Hippocampal formation (tissue), 2 donors: ENCODE results near the gene UBL5.
"Not testable (repeated sequence)": the region's sequence is repeated elsewhere in the genome, so short reads cannot be mapped to it uniquely, and the experiment has no call there.

Experiments used
- DNase-seq, 2 donors: peaks; one replicate each; lab custom pipeline; 2025; lab: John Stamatoyannopoulos, UW

Gene UBL5

DNA sequence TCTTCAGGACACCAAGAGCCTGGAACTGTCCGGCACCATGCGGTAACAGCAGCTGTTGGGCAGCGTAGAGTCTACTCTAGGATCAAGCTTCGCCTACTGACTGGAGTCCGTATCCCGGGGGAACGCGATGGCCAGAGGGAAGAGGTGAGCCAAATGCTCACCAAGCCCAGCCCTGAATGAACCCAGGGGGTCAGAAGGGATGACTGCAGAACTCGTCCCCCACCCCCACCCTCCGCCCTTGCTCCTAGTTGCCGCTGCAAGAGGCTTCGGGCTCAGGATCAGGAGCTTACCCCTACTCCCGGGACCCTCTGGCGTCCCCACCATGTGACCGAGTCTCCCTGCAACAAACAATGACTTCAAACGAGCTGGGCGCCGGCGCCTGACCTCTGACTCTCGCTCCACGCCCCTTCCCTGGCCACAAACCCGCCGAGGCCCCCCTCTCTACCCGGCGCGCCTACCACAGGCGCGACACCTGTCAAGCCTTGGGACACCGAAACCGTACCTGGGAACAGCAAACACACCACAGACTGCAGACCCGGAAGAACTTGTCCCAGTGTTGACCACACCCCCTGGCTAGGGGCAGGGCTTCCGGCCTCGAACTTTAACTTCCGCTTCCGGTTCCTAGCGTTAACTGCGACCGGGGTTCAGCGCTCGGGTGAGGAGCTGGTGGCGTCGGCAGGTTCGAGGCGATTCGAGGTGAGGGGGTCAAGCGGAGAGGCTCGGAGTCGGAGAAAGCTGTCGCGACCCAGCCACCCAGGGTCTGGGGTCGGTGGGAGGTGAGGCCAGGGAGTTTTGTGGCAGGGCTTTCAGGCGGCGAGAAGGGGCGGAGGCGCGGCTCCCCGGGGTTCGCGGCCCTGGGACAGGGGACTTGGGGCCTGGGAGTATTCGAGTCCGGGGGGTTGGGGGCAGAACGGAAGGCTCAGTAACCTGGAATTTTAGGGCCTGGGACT lies at the start of gene UBL5:
TSS of gene UBL5 (plus strand) at position 630 of the 950 bp plus-strand sequence. CDS start 420 bp downstream, outside the sequence.
- peak; percentile 86 to 91 for DNase-seq

DNA sequence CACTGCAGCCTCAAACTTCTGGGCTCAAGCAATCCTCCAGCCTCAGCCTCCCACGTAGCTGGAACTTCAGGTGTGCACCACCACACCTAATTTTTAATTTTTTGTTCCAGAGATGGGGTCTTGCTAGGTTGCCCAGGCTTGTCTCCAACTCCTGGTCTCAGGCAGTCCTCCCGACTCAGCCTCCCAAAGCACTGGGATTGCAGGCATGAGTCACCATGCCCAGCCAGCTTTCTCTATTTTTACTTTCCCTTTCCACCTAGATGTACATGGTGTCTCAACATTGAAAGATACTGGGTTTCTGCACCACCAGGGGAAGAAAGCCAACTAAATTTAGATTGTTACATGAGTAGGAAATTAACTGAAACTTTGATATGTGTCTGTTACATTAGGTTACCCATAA lies 45.4 kb upstream of the UBL5 start:
- DNase-seq, result no peak

DNA sequence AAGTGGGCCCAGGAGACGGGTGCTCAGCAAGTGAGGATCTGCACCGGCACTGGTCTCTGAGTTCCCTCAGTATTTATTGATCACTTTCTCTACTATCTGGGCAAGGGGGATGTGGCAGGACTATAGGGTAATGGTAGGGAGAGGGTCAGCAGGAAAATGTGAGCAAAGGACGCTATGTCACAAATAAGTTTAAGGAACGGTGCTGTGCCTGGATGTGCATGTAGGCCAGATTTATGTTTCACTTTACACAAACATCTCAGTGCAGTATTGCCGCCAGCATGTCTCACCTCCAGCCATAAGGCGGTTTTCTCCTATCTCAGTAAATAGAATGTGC lies 43.6 kb upstream of the UBL5 start:
- DNase-seq, result not testable (repeated sequence)

DNA sequence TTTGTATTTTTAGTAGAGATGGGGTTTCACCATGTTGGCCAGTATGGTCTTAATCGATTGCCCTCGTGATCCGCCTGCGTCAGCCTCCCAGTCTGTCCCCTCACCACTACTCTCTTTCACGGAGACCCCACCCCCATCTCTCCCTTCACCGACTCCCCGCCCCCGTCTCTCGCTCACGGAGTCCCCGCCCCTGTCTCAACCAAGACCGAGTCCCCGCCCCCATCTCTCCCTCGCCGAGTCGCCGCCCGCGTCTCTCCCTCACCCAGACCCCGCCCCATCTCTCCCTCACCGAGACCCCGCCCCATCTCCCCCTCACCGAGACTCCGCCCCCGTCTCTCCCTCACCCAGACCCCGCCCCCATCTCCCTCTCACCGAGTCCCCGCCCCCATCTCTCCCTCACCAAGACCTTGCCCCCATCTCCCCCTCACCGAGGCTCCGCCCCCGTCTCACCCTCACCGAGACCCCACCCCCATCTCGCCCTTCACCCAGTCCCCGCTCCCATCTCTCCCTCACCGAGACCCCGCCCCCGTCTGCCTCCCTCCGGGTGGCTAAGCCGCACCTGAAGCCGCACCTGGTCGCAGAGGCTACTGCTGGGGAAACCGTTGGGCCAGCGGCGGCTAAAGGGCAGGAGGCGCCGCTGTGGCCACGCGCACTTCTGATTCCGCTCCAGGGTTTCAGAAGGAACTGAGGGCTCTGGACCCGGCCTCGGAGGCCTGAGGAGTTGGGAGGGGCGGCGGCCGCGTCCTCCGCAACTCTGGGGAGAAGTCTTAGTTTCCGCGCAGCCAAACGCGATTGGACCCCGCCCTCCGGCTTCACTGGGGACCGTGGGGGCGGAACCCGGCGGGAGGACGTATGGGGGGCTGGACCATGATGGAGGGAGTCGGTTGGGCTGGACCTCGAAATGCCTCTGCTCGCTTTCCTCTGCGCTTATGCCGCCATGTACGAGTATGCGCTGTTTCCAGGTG lies 42.1 kb upstream of the UBL5 start:
- peak; percentile 85 to 93 for DNase-seq

DNA sequence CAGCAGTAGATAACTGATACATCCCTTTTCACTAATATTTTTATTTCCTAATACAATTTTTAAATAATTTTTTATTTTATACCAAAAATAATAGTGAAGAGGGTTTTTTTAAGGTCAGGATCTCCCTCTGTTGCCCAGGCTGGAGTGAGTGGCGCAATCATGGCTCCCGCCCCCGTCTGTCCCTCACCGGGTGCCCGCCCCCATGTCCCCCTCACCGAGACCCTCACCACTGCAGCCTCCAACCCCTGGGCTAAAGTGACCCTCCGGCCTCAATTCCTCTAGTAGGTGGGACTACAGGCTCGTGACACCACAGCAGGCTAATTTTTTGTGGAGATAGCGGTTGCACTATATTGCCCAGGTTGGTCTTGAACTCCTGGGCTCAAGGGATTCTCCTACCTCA lies 41.4 kb upstream of the UBL5 start:
- DNase-seq, result no peak

DNA sequence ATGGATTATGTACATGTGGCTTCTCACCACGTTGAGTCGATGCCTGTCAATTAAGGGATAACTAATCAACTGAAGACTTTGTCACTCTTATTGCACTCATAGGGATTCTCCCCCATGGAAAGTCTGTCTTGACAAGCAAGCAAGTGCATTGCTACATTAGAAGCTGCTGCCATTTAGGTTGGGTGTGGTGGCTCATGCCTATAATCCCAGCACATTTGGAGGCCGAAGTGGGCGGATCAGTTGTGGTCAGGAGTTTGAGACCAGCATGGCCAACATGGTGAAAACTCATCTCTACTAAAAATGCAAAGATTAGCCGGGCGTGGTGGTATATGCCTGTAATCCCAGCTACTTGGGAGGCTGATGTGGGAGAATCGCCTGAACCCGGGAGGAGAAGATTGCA lies 40.9 kb upstream of the UBL5 start:
- no peak for DNase-seq

DNA sequence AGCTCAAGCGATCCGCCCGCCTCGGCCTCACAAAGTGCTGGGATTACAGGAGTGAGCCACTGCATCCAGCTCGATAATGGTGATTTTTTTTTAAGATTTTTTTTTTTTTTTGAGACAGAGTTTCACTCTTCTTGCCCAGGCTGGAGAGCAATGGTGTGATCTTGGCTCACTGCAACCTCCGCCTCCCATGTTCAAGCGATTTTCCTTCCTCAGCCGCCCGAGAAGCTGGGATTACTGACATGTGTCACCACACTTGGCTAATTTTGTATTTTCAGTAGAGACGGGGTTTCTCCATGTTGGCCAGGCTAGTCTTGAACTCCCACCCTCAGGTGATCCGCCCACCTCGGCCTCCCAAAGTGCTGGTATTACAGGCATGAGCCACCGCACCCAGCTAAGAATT lies 39.1 kb upstream of the UBL5 start:
- DNase-seq, result not testable (repeated sequence)

DNA sequence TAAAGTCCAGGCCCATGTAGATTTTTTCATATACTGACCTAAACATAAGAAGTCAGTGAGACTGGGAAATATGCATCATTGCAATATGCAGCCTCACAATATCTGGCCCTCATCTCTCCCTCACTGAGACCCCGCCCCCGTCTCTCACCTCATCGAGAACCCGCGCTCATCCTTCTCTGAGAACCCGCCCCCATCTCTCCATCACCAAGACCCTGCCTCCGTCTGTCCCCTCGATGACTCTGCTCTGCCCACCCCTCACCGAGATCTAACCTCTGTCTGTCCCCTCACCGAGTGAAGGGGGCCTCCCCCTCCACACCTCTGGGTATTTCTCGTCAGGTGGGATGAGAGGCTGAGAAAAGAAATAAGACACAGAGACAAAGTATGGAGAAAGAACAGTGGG lies 38.7 kb upstream of the UBL5 start:
- no peak for DNase-seq

DNA sequence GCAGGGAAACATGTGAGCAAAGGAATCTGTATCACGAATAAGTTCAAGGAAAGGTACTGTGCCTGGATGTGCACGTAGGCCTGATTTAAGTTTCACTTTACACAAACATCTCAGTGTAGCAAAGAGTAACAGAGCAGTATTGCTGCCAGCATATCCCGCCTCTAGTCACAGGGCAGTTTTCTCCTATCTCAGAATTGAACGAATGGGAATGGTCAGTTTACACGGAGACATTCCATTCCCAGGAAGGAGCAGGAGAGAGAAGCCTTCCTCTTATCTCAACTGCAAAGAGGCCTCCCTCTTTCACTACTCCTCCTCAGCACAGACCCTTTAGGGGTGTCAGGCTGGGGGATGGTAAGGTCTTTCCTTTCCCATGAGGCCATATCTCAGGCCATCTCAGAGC lies 38.1 kb upstream of the UBL5 start:
- DNase-seq, result not testable (repeated sequence)

DNA sequence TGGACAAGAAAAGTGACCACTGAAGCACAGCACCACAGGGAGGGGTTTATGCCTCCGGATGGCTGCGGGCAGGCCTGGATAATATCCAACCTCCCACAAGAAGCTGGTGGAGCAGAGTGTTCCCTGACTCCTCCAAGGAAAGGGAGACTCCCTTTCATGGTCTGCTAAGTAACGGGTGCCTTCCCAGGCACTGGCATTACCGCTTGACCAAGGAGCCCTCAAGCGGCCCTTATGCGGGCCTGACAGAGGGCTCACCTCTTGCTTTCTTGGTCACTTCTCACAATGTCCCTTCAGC lies 36.7 kb upstream of the UBL5 start:
- DNase-seq, result not testable (repeated sequence)

DNA sequence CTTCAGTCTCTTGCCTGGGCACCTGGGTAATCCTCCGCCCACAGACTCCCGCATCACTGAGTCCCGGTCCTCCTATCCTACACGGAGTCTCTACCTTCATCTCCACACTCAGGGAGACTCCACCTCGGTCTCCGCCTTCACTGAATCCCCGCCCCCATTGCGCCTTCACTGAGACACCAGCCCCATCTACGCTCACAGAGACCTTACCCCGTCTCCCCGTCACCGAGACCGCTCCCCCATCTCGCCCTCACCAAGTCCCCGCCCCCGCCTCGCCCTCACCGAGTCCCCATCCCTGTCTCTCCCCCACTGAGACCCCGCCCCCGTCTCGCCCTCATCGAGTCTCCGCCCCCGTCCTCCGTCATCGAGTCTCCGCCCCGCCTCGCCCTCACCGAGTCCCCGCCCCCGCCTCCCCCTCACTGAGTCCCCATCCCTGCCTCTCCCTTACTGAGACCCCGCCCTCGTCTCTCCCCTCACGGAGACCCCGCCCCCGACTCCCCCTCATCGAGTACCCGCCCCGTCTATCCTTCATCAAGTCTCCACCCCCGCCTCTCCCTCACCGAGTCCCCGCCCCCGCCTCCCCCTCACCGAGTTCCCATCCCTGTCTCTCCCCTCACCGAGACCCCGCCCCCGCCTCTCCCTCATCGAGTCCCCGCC lies 36.0 kb upstream of the UBL5 start:
- DNase-seq, result peak; percentile 92 to 98

DNA sequence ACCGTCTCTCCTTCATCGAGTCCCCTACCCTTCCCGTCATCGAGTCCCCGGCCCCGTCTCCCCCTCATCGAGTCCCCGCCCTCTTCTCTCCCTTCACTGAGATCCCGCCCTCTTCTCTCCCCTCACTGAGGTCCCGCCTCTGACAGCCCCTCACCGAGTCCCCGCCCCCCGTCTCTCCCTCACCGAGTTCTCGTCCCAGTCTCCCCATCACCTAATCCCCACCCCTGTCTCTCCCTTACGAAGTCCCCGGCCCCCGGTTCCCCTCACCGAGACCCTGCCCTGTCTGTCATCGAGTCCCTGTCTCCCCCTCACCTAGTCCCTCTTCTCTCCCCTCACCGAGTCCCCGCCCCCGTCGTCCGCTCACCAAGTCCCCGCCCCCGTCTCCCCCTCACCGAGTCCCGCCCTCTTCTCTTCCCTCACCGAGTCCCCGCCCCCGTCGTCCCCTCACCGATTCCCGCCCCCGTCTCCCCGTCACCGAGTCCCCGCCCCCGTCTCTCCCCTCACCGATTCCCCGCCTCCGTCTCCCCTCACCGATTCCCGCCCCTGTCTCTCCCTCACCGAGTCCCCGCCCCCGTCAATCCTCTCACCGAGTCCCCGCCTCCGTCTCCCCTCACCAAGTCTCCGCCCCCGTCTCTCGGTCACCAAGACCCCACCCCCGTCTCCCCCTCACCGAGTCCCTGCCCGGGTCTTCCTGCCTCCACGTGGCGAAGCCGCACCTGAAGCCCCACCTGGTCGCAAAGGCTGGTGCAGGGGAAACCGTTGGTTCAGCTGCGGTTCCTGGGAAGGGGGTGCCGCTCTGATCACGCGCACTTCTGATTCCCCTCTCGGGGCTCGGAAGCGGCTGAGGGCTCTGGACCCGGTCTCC lies 35.3 kb upstream of the UBL5 start:
- DNase-seq, result peak; percentile 91 to 95

DNA sequence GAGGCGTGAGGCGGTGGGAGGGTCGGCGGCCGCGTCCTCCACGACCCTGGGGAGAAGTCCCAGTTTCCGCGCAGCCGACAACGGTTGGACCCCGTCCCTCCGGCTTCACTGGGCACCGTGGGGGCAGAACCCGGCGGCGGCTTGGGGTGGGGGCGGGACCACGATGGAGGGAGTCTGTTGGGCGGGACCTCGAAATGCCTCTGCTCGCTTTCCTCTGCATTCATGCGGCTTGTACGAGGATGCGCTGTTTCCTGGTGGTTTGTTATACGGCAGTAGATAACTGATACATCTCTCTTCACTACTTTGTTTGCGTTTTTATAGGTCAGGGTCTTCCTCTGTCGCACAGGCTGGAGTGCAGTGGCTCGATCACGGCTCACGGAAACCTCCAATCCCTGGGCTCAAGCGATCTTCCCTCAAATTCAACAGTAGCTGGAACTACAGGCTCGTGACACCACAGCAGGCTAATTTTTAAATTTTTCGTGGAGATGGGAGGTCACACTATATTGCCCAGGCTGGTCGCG lies 34.6 kb upstream of the UBL5 start:
- DNase-seq, result peak in 1 of 2 donors; percentile 33

DNA sequence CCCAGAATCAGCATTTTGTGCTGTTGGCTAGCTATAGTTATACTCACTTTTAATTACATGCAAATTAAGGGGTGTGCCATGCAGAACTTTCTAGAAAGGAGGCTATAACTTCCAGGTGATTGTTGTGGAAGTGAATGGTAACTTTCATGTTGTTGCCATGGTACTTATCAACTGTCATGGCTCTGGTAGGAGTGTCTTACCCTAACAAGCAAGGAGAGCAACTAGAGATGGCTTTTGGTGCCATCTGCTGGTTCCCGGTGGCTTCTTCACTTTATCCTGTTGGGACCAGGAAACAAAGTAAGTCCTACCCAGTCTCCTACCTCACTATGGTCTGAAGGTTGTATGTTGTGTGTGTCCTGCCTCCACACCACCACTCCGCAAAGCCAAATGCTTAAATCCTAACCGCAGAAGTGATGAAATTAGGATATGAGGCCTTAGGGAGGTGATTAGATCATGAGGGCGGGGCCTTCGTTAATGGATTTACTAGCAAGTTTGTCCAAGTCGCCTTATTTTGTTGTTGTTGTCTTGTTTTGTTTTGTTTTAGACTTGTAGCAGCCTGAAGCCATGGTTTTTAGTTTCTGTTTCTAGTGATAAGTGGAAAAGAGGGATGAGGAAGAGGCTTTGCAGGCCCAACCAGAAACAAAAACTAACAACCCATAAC lies 31.5 kb upstream of the UBL5 start:
- peak; percentile 70 to 88 for DNase-seq

DNA sequence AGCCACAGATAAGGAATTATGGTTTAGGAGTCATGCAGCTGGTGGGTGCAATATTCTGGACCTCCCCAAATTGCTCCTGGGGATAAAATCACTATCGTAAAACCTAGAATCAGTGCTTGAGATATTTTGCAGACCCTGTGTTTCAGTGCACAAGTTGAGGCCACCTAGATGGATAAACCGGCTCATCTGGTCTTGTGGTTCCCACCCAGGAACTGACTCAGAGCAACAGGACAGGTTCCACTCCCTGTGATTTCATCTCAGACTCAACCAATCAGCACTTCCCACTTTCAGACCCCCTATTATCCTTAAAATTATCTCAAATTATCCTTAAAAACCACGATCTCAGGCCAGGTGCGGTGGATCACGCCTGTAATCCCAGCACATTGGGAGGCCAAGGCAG lies 29.8 kb upstream of the UBL5 start:
- no peak for DNase-seq

DNA sequence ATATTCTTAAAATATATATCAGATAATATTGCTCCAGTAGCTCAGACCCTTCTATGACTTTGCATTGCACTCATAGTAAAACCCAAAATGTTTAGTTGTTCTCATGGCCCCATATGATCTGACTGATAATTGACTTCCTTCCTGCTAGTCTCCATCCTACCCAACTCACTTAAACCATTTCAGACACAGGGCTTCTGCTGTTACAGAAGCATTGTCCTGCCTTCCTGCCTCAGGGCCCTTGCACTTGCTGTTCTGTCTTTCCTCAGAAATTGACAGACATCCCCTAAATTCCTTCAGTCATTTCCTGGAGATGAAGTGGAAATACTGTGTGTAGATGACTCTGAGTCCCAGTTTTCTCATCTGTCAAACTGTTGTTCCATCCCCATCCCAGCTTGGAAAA lies 28.6 kb upstream of the UBL5 start:
- DNase-seq, result no peak

DNA sequence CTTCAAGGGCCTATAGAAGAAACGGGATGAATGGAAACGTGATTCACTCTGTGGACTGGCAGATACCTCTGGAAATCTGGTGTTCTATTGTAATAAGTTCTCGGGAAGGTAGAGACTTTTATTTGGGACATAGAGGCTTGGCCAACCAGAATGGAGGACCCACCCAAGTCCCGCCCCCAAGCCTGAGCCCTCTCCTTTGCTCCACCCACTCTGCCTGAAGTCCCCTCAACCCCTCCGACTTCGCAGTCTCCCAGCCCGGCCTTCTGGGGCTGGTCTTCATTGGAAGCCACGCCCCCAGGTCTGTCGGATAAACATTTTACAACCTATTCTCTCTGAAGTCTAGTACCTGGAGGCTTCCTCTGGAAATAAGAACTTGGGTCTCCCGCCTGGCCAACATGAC lies 25.7 kb upstream of the UBL5 start:
- DNase-seq, result no peak

DNA sequence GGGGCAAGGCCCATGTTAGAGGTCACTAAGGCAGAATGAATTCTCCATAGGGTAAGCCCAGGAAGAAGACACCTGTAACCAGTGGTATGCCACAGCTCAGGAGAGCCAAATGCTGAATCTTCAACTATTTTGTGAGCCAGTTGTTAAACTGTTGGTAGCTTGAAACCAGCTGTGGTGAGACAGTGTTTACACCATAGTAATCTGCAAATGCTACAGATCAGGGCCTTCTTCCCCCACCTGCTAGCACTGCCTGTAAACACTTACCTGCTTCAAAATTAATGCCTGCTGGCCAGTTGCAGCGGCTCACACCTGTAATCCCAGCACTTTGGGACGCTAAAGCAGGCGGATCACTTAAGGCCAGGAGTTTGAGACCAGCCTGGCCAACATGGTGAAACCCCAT lies 20.9 kb upstream of the UBL5 start:
- no peak for DNase-seq

DNA sequence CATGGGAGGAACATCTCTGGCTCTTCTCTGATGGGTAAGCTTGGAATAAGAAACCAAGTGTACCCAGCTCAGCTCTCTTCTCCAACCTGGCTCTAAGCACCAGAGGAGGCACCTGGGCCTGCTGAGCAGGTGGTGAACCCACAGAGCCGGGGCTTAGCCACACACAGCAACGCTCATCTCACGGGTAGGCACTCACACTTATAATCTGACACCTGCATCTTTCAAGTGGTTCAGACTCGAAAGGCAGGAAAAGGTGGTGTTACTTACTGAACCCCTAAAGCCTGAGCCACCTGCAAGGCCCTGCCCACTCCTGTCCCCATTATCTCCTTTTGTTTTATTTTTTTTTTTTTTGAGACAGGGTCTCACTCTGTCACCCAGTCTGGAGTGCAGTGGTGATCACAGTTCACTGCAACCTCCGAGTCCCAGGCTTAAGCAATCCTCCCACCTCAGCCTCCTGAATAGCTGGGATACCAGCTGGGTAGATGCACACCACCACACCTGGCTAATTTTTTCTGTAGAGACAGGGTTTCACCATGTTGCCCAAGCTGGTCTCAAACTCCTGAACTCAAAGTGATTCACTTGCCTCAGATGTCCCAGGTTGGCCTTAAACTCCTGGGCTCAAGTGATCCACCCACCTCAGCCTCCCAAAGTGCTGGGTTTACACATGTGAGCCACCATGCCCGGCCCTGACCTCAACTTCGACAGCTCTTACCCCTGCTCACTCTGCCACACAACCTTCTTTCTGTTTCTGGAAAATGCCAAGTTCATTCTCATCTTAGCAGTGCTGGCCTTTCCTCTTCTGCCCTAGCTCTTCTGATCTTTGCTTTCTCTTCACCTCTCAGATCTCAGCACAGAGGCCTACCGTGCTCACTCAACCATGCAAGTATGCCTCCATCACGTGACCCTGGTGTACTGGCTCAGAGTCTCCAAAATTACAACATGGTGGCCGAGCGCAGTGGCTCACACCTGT lies 18.6 kb upstream of the UBL5 start:
- no peak for DNase-seq
